GM03348 (cell line): Measurements from ENCODE around the gene SMARCD2.
A peak's percentile ranks its signal among the peaks of the same experiment; 100 is the strongest.
"Not testable (repeated sequence)": the region's sequence is repeated elsewhere in the genome, so short reads cannot be mapped to it uniquely, and the experiment has no call there.

Source experiments
- DNase-seq: peaks from one replicate; pipeline ENCODE4 v3.0.0; 2012; ENCODE audit warnings: low spot score

Gene SMARCD2

DNA sequence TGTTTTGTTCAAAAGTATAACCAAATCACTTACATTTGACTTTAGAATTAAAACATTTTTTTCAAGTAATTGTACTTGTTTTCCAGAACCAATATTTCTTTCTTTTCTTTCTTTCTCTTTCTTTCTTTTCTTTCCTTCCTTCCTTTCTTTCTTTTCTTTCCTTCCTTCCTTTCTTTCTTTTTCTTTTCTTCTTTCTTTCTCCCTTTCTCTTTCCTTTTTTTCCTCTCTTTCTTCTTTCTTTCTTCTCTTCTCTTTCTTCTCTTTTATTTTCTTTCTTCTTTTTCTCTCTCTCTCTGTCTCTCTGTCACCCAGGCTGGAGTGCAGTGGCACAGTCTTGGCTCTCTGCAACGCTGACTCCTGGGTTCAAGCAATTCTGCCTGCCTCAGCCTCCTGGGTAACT, 41.7 kb downstream of the SMARCD2 start:
- no peak for DNase-seq

DNA sequence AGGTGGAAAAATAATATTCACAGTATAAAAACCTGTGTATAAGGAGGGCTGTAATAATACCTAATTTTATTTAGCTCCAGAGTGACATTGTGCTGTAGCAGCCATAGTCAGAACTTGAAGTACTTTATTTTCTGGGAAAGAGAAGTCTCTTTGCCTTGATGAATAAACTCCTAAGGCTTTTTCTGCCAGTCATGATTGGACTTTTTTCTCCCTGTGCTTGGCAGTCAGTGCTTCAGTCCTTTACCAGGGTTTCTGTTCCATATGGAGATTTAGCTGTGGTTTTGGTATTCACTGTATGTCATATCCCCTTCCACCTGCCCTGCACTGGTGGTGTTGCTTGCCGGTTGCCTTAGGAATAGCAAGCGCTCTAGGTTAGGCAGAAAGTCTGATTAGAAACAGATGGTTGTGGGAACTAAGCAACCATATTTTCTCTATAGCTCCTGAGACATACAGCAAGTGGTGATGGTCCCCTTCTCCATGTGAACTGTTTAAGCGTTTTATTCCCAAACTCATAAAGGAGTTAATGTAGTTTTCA, 43.8 kb downstream of the SMARCD2 start:
- DNase-seq: no peak

DNA sequence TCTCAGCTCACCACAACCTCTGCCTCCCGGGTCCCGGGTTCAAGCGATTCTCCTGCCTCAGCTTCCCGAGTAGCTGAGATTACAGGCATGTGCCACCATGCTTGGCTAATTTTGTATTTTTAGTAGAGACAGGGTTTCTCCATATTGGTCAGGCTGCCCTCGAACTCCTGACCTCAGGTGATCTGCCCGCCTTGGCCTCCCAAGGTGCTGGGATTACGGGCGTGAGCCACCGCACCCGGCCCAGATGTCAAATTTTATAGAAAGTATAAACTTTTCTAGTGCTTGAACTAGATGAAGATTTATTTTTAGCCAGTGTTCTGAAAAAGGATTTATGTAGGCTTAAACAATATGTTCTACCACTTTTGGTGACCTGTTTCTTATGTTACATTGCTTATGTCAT, 46.1 kb downstream of the SMARCD2 start:
- DNase-seq: not testable (repeated sequence)

DNA sequence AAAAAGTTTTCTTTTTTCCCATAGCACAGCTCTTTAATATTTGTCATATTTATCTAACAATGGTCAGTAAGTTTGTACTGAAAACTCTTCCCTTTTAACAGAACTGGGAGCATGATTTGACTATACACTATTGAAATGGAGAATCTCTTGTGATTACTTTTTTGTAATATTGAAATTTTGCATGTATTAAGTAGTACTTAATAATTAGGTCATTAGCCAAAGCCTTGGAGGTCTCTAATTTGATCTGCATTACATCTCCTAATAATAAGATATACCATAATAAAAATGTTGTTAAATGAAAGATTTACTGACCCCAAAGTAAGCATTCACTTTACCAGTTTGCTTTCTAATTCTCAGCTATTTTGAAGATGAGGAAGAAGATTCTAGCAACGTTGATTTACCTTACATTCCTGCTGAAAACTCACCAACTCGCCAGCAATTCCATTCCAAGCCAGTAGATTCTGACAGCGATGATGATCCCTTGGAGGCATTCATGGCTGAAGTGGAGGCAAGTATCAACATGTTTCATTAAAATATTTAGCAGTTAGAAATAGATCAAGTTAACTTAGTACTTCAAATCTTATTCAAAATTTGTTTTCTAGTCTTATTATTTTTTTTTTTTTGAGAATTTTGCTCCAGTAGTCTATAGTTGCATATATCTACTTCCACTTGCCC, 50.3 kb downstream of the SMARCD2 start:
- no peak for DNase-seq

DNA sequence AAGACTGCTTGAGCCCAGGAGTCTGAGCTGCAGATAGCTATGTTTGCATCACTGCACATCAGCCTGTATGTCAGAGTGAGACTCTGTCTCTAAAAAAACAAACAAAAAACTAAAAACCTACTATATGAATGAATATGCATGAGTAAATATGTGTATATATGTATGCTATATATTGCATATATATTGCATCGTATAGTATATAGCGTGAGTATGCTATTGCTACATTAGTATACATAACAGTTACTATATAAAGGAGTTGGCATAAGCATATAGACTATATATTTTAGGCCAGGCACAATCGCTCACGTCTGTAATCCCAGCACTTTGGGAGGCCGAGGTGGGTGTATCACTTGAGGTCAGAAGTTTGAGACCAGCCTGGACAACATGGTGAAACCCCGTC, 52.4 kb downstream of the SMARCD2 start:
- DNase-seq: no peak

DNA sequence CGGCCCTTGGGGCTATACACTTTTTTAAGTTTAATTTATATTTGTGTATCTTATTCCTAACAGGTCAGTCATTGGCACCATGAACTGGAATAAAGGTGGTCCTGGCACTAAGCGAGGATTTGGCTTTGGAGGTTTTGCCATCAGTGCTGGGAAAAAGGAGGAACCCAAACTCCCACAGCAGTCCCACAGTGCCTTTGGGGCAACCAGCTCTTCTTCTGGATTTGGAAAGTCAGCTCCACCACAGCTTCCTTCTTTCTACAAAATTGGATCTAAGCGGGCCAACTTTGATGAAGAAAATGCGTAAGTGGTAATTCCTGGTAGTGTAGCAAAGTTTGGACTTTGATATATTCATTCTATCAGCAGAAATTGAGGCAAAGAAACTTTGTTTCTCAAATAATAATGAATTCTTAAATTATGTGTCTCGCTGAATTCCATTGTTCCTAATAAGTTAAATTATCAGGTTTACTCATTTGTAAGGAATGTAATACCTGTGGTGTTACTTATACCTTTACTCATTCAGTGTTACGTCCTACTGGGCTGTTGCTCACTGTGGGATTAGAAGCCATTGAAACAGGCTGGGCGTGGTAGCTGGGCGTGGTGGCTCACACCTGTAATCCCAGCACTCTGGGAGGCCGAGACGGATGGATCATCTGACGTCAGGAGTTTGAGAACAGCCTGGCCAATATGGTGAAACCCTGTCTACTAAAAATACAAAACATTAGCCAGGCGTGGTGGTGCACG, 55.3 kb downstream of the SMARCD2 start:
- DNase-seq: no peak

DNA sequence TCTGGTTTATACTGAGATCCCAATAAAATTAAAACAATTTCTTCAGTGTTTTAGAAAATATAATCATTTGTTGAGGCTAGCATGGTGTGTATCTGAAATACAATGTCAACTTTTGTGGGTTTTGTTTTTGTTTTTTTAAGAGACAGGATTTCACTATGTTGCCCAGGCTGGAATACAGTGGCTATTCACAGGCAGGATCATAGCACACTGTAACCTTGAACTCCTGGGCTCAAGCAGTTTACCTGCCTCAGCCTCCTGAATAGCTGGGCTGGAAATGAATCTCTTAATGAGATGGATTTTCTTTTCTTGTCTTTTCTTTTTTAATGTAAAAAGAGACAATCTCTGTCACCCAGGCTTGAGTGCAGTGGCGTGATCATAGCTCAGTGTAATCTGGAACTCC, 56.4 kb downstream of the SMARCD2 start:
- DNase-seq: no peak

DNA sequence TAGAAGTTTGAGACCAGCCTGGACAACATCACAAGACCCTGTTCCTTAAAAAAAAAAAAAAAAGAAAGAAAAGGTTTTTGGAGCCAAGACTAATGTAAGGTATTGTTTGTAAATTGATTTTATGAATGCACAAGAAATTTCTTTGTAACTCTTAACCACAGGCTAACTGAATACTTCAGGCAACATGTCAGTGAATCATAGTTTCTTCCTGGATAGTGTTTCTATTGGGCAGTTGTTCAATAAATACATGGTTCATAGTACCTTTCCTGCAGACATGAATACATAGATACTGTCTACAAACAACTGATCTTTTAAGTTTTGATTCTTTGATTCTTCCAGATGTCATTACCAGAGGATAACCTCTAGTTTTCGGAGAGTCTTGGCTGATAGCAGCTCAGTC, 56.9 kb downstream of the SMARCD2 start:
- peak; percentile 64 for DNase-seq

DNA sequence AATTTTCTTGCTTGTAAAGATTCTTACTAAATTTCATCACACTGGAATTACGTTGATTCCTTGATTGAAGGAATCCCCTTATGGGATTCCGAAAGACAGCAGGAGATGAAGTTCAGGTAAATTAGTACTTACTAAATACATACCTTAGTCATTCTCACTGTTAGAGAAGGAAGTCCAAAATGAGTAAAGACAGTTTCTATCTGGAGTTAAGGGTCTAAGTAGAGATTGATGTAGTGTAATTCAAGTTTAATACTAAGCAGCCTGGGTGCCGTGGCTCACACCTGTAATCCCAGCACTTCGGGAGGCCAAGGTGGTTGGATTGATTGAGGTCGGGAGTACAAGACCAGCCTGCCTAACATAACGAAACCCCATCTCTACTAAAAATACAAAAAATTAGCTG, 59.0 kb downstream of the SMARCD2 start:
- DNase-seq: no peak
